Measurements from ENCODE around the gene SH3PXD2B. TPM values are rescaled to one million over a fixed set of nuclear protein-coding genes. Genes with fewer than 3 reads are reported as not detected.

Gene SH3PXD2B
- 82.4 TPM for polyA plus RNA-seq (2013, experiment 1 of 2; ENCODE audit: insufficient read length)
- 75.4 TPM for polyA plus RNA-seq (2013, experiment 2 of 2; ENCODE audit: insufficient read length)

DNA sequence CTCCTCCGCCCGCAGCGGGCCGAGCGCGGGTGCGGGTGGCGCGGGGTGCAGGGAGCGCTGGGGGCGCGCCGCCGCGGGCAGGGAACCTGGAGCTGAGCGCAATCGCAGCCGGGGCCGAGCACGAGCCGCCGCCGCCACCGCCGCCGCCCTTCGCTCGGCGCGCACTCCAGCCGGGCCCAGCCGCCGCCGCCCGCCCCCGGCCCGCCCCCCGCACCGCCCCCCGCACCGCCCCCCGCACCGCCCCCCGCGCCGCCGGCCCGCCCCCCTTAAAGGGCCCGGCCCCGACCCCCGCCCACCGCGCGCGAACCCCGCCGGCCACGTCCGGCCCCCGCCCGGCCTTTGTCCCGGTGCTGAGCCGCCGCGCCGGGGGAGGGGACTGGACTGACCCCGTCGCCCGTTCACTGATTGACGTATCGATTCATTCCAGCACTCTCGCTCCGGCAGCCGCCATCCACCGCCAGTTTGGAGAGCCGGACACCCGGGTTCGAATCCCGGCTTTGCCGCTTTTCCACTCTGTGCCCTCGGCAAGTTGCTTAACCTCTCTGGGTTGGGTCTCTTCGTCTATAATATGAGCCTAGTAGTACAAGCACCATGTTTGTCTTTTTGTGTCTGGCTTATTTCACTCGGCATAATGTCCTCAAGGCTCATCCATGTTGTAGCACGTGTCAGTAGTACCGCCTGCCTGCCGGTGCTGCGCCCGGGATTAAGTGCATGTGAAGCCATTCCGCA is at the start of gene SH3PXD2B:
TSS of gene SH3PXD2B (minus strand) at position 168 of the 729 bp plus-strand sequence. CDS start 173 bp downstream, outside the sequence.
- peak; percentile 67 for DNase-seq

DNA sequence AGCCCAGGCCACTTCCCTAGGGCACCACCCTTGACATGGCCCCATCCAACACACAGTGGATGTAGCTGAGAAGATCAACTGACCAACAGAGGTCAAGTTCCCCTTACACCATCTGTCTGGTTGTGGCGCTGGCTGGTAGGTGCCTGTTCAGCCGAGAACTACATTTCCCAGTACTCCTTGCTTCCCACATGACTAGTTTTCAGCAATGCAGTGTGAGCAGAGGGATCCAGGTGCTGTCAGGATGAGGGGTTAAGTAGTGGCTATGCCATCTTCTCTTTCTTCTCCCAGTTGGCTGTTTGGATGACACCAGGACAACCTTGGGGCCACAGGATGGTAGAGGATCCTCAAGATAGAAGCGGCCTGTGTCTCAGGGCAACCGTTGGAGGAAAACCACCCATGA is 48.6 kb upstream of the SH3PXD2B start:
- no peak for DNase-seq

GRCh38 chr5:172502410-172502809 is 48.1 kb upstream of the SH3PXD2B start:
- no peak for DNase-seq

GRCh38 chr5:172501708-172502320 is 47.5 kb upstream of the SH3PXD2B start:
- no peak for DNase-seq

GRCh38 chr5:172499287-172499686 is 45.0 kb upstream of the SH3PXD2B start:
- no peak for DNase-seq

- no peak for DNase-seq
These were observed 44.3 kb upstream of the SH3PXD2B start for GRCh38 chr5:172498431-172499129.

- no peak for DNase-seq
These were observed 43.4 kb upstream of the SH3PXD2B start for GRCh38 chr5:172497591-172498255.

- DNase-seq = peak; percentile 85
These were observed 42.5 kb upstream of the SH3PXD2B start for GRCh38 chr5:172496671-172497371.

- no peak for DNase-seq
These were observed 40.5 kb upstream of the SH3PXD2B start for GRCh38 chr5:172494630-172495505.

GRCh38 chr5:172493906-172494305 is 39.6 kb upstream of the SH3PXD2B start:
- no peak for DNase-seq

- no peak for DNase-seq
These were observed 39.1 kb upstream of the SH3PXD2B start for GRCh38 chr5:172493461-172493860.

DNA sequence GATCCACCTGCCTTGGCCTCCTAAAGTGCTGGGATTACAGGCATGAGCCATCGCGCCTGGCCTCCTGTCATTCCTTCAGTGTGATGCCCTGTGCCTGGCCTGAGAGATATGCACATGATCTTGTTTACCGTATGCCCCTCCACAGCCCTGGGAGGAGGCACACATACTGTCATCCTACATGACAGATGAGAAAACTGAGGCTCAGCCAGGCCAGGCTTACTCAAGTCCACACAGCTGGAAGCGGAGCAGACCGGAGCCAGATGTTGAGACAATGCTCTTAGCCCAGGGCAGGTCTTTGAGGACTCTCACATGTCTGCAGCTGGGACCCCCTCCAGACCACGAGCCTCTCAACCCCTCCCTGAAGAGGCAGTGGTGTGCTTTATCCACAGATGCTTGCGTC is 38.7 kb upstream of the SH3PXD2B start:
- no peak for DNase-seq

GRCh38 chr5:172492097-172492840 is 37.9 kb upstream of the SH3PXD2B start:
- DNase-seq = no peak

DNA sequence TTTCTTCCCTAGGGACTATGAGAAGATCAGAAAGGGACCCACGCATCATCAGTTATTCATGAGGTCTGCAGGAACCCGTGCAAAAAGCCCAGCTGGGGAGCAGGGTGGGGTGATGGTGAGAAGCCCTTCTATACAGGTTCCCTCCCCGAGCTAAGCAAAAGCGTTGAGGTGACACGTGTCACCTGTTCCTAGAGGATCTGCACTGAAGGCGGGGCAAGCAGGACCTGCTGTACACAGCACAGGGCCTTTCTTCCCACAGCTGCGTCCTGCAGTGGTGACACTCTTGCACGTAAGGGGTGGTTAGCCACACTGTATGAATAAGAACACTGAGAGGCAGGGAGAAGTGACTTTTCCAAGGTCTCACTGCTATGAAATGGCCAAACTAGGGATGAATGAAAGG is 37.2 kb upstream of the SH3PXD2B start:
- DNase-seq = no peak

DNA sequence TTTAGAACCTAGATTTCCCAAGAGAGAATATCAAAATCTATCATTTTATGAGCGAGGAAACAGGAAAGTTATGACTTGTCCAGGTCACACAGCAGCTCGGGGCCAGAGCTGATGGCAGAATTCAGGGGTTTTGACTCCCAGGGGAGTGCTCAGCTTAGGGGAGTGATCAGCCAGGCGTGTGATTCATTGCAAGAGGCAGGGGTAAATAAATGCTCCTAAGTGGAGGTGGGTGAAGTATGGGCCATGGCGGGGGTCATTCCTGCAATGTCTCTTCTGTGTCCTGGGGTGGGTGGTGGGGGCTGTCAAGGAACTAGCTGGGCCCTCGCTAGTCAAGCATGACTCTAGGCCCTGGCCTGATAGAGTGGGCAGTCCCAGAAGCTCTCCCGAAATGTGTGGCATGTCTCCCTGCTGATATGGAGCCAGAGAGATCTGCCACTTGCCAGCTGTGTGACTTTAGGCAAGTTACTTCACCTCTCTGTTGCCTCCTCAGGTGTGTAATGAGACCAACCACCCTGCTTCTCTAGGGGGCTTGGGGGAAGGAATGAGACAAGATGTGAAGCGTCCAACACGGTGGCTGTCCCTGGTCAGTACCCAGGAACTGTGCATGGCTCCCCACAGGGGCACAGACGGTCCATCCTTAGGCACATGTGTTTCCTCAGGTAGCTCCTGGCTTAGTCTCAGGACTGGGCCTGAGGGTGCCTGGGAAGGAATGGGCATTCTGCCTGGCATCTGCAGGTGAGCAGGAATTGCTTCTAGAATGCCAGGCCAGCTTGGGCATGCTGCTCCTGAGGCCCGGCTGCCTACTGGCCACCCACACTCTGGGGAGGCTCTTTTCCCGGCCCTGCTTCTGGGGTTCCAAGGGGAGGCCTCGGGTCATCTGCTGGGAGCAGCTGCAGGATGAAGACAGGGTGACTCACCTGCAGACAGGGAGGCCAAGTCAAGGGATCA is 36.5 kb upstream of the SH3PXD2B start:
- no peak for DNase-seq

DNA sequence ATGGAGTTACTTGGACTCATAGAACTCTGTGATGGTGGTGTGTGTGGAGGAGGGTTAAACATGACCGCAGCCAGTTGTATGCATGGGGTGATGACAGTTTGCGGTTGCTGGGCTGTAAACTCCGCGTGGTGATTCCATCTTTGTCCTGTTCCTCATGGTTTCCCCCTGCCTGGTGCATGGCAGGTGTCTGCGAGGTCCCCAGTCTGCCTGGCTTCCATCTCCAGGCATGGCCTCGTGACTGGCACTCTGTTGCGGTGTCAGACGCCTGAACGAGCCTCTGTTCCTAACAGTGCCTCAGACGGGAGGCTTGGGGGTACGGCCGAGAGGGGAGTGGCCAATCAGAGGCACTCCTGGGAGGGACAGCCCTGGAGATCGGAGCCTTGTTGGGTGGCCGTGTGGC is 33.9 kb upstream of the SH3PXD2B start:
- no peak for DNase-seq

- no peak for DNase-seq
These were observed 33.3 kb upstream of the SH3PXD2B start for GRCh38 chr5:172487671-172488070.

DNA sequence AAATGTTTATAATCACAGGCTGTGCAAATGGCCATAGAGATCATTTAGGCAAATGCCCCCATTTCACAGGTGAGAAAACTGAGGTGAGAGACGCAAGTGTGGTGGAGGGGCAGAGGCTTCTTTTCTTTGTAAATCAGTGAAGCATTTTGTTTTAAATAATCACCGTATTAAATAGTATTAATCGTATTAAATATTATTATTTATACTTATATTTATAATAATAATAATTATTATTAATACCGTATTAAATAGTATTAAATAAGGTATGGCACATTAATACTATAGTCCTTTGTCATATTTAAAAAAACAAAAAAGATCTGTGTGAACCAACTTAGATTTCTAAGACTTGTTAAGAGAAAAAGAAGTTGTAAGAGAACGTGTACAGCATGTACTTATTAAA is 32.6 kb upstream of the SH3PXD2B start:
- no peak for DNase-seq

- no peak for DNase-seq
These were observed 32.1 kb upstream of the SH3PXD2B start for GRCh38 chr5:172486451-172486850.

All from fibroblast of skin of back (primary cell).